IMR-90 (cell line): ENCODE data around the gene RFX3. TPM values are rescaled to one million over a fixed set of nuclear protein-coding genes. Genes with fewer than 3 reads are reported as not detected.

Experiments used
- ATAC-seq: fragments of 200-7000 bp; cut with Tn5 transposase; 2 replicates; pipeline ENCODE4 v1.9.1; 2020; ENCODE audit warnings: low read depth, mild to moderate bottlenecking, moderate library complexity
- BruUV-seq: library from RNA; stranded (reverse); fragments of 400-500 nt; replicated peaks from 2 replicates; lab custom pipeline; 2021; lab: Mats Ljungman, UMichigan
- CTCF ChIA-PET: fragments of 300-600 bp; formaldehyde crosslinking; extraction: SDS; loops from one replicate; lab custom pipeline; 2021; ENCODE audit warnings: antibody characterized with exemption; lab: Yijun Ruan, JAX
- POLR2A ChIA-PET: fragments of 300-600 bp; sonication (Branson Sonifier 250); formaldehyde crosslinking; loops from one replicate; lab custom pipeline; 2022; ENCODE audit warnings: antibody characterized with exemption; ENCODE audit not compliant: unreplicated experiment; lab: Charles Lee
- DNase-seq: peaks from one replicate; pipeline ENCODE4 v3.0.0; 2013
- H2AFZ ChIP-seq: replicated peaks from 2 replicates; pipeline ENCODE3; 2013; ENCODE audit warnings: low read length, mild to moderate bottlenecking; ENCODE audit not compliant: poor library complexity
- H2AK5ac ChIP-seq: 2 replicates; pipeline ENCODE4 v1.6.1; 2013; ENCODE audit warnings: low read depth, low read length, inconsistent platforms
- H2AK9ac ChIP-seq: replicated peaks from 2 replicates; pipeline ENCODE3; 2013; ENCODE audit warnings: mild to moderate bottlenecking, low read depth, low read length, moderate library complexity; ENCODE audit not compliant: poor library complexity
- H2BK120ac ChIP-seq: 2 replicates; pipeline ENCODE4 v1.6.1; 2013; ENCODE audit warnings: low read depth, low read length, inconsistent platforms
- H2BK15ac ChIP-seq: 3 replicates; pipeline ENCODE4 v1.6.1; 2013; ENCODE audit warnings: low read depth, low read length, inconsistent platforms
- H2BK20ac ChIP-seq: 2 replicates; pipeline ENCODE4 v1.6.1; 2013; ENCODE audit warnings: low read depth, mild to moderate bottlenecking, inconsistent platforms, low read length, moderate library complexity
- H2BK5ac ChIP-seq: 2 replicates; pipeline ENCODE4 v1.6.1; 2013; ENCODE audit warnings: mild to moderate bottlenecking, low read depth, low read length, inconsistent platforms; ENCODE audit not compliant: poor library complexity, severe bottlenecking
- H3K14ac ChIP-seq: replicated peaks from 2 replicates; pipeline ENCODE4 v1.6.1; 2013; ENCODE audit warnings: low read depth, low read length, inconsistent platforms
- H3K18ac ChIP-seq: 2 replicates; pipeline ENCODE4 v1.6.1; 2013; ENCODE audit warnings: low read depth, low read length, control low read depth
- H3K23ac ChIP-seq: 2 replicates; pipeline ENCODE4 v1.6.1; 2013; ENCODE audit warnings: low read depth, low read length, inconsistent platforms
- H3K27ac ChIP-seq: 2 replicates; pipeline ENCODE4 v1.5.1; 2013; ENCODE audit warnings: mild to moderate bottlenecking, control low read depth, low read length; ENCODE audit not compliant: insufficient read depth
- H3K27me3 ChIP-seq: 2 replicates; pipeline ENCODE4 v1.6.1; 2013; ENCODE audit warnings: low read length; ENCODE audit not compliant: control insufficient read depth, insufficient read depth
- H3K36me3 ChIP-seq: 2 replicates; pipeline ENCODE4 v1.6.1; 2013; ENCODE audit warnings: low read length, mixed read lengths; ENCODE audit not compliant: control insufficient read depth, insufficient read depth
- H3K4ac ChIP-seq: 2 replicates; pipeline ENCODE4 v1.6.1; 2013; ENCODE audit warnings: low read depth, low read length, inconsistent platforms
- H3K4me1 ChIP-seq: 2 replicates; pipeline ENCODE4 v1.6.1; 2013; ENCODE audit warnings: low read length, mixed read lengths; ENCODE audit not compliant: control insufficient read depth, insufficient read depth
- H3K4me2 ChIP-seq: 2 replicates; pipeline ENCODE4 v1.6.1; 2013; ENCODE audit warnings: low read depth, mild to moderate bottlenecking, control low read depth, low read length, moderate library complexity
- H3K4me3 ChIP-seq: 2 replicates; pipeline ENCODE4 v1.5.1; 2013; ENCODE audit warnings: low read depth, mild to moderate bottlenecking, control low read depth, low read length, moderate library complexity; ENCODE audit not compliant: insufficient read depth
- H3K56ac ChIP-seq: 2 replicates; pipeline ENCODE4 v1.6.1; 2013; ENCODE audit warnings: low read length, inconsistent platforms; ENCODE audit not compliant: insufficient read depth; ENCODE audit errors: extremely low read depth
- H3K79me1 ChIP-seq, 2 experiments: 2 replicates each; pipeline ENCODE4 v1.6.1; 2013; ENCODE audit warnings: low read length in 2 of 2, inconsistent platforms in 1 of 2, low read depth in 1 of 2
- H3K9ac ChIP-seq: 2 replicates; pipeline ENCODE4 v1.6.1; 2013; ENCODE audit warnings: low read depth, low read length, control low read depth
- H3K9me1 ChIP-seq: 2 replicates; pipeline ENCODE4 v1.6.1; 2013; ENCODE audit warnings: low read length, inconsistent platforms; ENCODE audit not compliant: insufficient read depth
- H3K9me3 ChIP-seq: 2 replicates; pipeline ENCODE4 v1.6.1; 2013; ENCODE audit warnings: low read length; ENCODE audit not compliant: control insufficient read depth, insufficient read depth
- H4K20me1 ChIP-seq: 2 replicates; pipeline ENCODE4 v1.6.1; 2013; ENCODE audit warnings: low read length, inconsistent platforms; ENCODE audit not compliant: insufficient read depth
- H4K5ac ChIP-seq: 2 replicates; pipeline ENCODE4 v1.6.1; 2013; ENCODE audit warnings: mild to moderate bottlenecking, low read depth, low read length, control low read depth
- H4K8ac ChIP-seq, 2 experiments: 2 replicates each; pipeline ENCODE4 v1.6.1; 2013; ENCODE audit warnings: low read depth in 2 of 2, low read length in 2 of 2, control low read depth in 1 of 2, inconsistent platforms in 1 of 2
- H4K91ac ChIP-seq: 2 replicates; pipeline ENCODE4 v1.6.1; 2013; ENCODE audit warnings: low read depth, low read length, inconsistent platforms; ENCODE audit not compliant: insufficient read depth
- BHLHE40 ChIP-seq: fragments of 150-350 bp; IDR thresholded peaks from 2 replicates; pipeline ENCODE4 v1.6.1; 2016; ENCODE audit warnings: mild to moderate bottlenecking, low read depth, low read length
- CEBPB ChIP-seq: IDR thresholded peaks from 2 replicates; pipeline ENCODE4 v1.6.1; 2012; ENCODE audit warnings: low read depth, low read length, improper control_type of control experiment
- CHD1 ChIP-seq: IDR thresholded peaks from 2 replicates; pipeline ENCODE4 v1.6.1; 2012; ENCODE audit warnings: low read depth, low read length, improper control_type of control experiment
- CTCF ChIP-seq: conservative IDR thresholded peaks from 2 replicates; pipeline ENCODE4 v1.5.1; 2012; ENCODE audit warnings: mild to moderate bottlenecking, low read depth, low read length, improper control_type of control experiment
- ELK1 ChIP-seq: fragments of 150-350 bp; IDR thresholded peaks from 2 replicates; pipeline ENCODE4 v1.6.1; 2016; ENCODE audit warnings: low read depth, mild to moderate bottlenecking, low read length, moderate library complexity, borderline replicate concordance
- FOS ChIP-seq: fragments of 150-350 bp; IDR thresholded peaks from 2 replicates; pipeline ENCODE4 v1.6.1; 2016; ENCODE audit warnings: low read depth, low read length
- MAFK ChIP-seq: IDR thresholded peaks from 2 replicates; pipeline ENCODE4 v1.6.1; 2012; ENCODE audit warnings: low read depth, low read length, improper control_type of control experiment
- MAZ ChIP-seq: IDR thresholded peaks from 2 replicates; pipeline ENCODE4 v1.6.1; 2012; ENCODE audit warnings: low read depth, mild to moderate bottlenecking, low read length, improper control_type of control experiment, moderate library complexity, borderline replicate concordance
- MXI1 ChIP-seq: IDR thresholded peaks from 2 replicates; pipeline ENCODE4 v1.6.1; 2012; ENCODE audit warnings: low read depth, mild to moderate bottlenecking, low read length, moderate library complexity, borderline replicate concordance
- NFE2L2 ChIP-seq: fragments of 150-350 bp; IDR thresholded peaks from 2 replicates; pipeline ENCODE4 v1.6.1; 2016; ENCODE audit warnings: low read depth, mild to moderate bottlenecking, low read length
- POLR2A ChIP-seq: IDR thresholded peaks from 2 replicates; pipeline ENCODE4 v1.6.1; 2012; ENCODE audit warnings: mild to moderate bottlenecking, low read depth, low read length
- RAD21 ChIP-seq: IDR thresholded peaks from 2 replicates; pipeline ENCODE4 v1.6.1; 2012; ENCODE audit warnings: low read length, improper control_type of control experiment
- RCOR1 ChIP-seq: IDR thresholded peaks from 2 replicates; pipeline ENCODE4 v1.6.1; 2012; ENCODE audit warnings: mild to moderate bottlenecking, low read length, improper control_type of control experiment; ENCODE audit not compliant: insufficient replicate concordance
- RFX5 ChIP-seq: IDR thresholded peaks from 2 replicates; pipeline ENCODE4 v1.8.0; 2012; ENCODE audit warnings: low read depth, mild to moderate bottlenecking, low read length, moderate library complexity
- SMC3 ChIP-seq: fragments of 150-350 bp; IDR thresholded peaks from 2 replicates; pipeline ENCODE4 v1.6.1; 2016; ENCODE audit warnings: low read depth, mild to moderate bottlenecking, antibody characterized with exemption, low read length, moderate library complexity
- WGBS, 2 experiments: methylation state at CpG; one replicate each; pipeline versions ENCODE4 v1.1.5 to v1.1.7; 2013; ENCODE audit warnings: missing lambda C conversion rate in 2 of 2; ENCODE audit not compliant: insufficient read length in 1 of 2; ENCODE audit errors: extremely low coverage in 2 of 2; 5-methylcytosine and 5-hydroxymethylcytosine counted together
- dilution Hi-C: fragments of 300-500 bp; cut with HindIII; formaldehyde crosslinking; loops from one replicate; pipeline ENCODE4 v1.14.3; 2018; ENCODE audit warnings: low sequenced_read_pairs; ENCODE audit not compliant: unreplicated experiment
- in situ Hi-C: fragments of 300-500 bp; cut with MboI; formaldehyde crosslinking; loops from 3 replicates; pipeline ENCODE4 v1.14.3; 2019; ENCODE audit warnings: low sequenced_read_pairs, inconsistent platforms, mixed read lengths
- intact Hi-C: fragments of 100-400 bp; cut with micrococcal nuclease; formaldehyde crosslinking; loops from 2 replicates; pipeline ENCODE4 v1.10.0; 2022
- polyA plus RNA-seq, 3 experiments: library from polyadenylated mRNA; depleted of rRNA; stranded (reverse); fragments of >200 nt; gene quantifications; 2 replicates each; pipeline ENCODE4 v1.2.3, GENCODE V29; 2012; ENCODE audit warnings: low replicate concordance in 1 of 3
- total RNA-seq: library from RNA; depleted of rRNA; stranded (reverse); fragments of >200 nt; gene quantifications from 2 replicates; pipeline ENCODE4 v1.2.3, GENCODE V29; 2012
- TF ChIP-seq, protein P1 (sequence below): fragments of 150-350 bp; IDR thresholded peaks from 2 replicates; pipeline ENCODE4 v1.6.1; 2017; ENCODE audit warnings: mild to moderate bottlenecking, antibody characterized with exemption, low read length, low read depth

Gene RFX3
- total and polyA plus RNA-seq, 2 of the 4 experiments (the other 2 are of a cell fraction), result 1.7 to 2.7 TPM

GRCh38 chr9:3215658-3216057, 310.1 kb downstream of the RFX3 start:
- no peaks in the 10 kb centered on the region for H3K36me3 ChIP-seq
- no peak overlapping the region for H3K18ac ChIP-seq
- H4K91ac ChIP-seq, result no peak overlapping the region
- no peaks in the 10 kb centered on the region for H3K79me1 ChIP-seq
- ATAC-seq (no peak), DNase-seq (no peak)
- dilution Hi-C loops, result no loop called here
- H3K27ac ChIP-seq, result no peak overlapping the region
- CTCF ChIA-PET, result no interaction called here
- H2BK15ac ChIP-seq, result no peak overlapping the region
- H3K4me3 ChIP-seq, result no peak overlapping the region
- no peak overlapping the region for H3K56ac ChIP-seq
- no peak overlapping the region for H3K9ac ChIP-seq
- no peak overlapping the region for H2AFZ ChIP-seq
- H2BK120ac ChIP-seq, result no peak overlapping the region
- TF ChIP-seq, protein P1, sequence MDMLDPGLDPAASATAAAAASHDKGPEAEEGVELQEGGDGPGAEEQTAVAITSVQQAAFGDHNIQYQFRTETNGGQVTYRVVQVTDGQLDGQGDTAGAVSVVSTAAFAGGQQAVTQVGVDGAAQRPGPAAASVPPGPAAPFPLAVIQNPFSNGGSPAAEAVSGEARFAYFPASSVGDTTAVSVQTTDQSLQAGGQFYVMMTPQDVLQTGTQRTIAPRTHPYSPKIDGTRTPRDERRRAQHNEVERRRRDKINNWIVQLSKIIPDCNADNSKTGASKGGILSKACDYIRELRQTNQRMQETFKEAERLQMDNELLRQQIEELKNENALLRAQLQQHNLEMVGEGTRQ, result no peak
- TF ChIP-seq MAFK, result no peak
- no peak for TF ChIP-seq POLR2A
- no peak for TF ChIP-seq RCOR1
- TF ChIP-seq RFX5, result no peak
- TF ChIP-seq CEBPB, result no peak
- no peak for TF ChIP-seq MXI1
- no peak for TF ChIP-seq CHD1
- no peak for TF ChIP-seq NFE2L2
- TF ChIP-seq MAZ, result no peak
- TF ChIP-seq BHLHE40, result no peak
- no peak for TF ChIP-seq SMC3
- no peak for TF ChIP-seq FOS
- no peak for TF ChIP-seq RAD21
- TF ChIP-seq CTCF, result no peak
- no peak for TF ChIP-seq ELK1
- H2AK5ac ChIP-seq, result no peak overlapping the region
- WGBS, 2 experiments, result no CpG with 5 or more reads among the region's 1 CpG
- H3K9me3 ChIP-seq, result no peaks in the 10 kb centered on the region
- H2BK20ac ChIP-seq, result no peak overlapping the region
- POLR2A ChIA-PET, result no interaction called here
- H3K23ac ChIP-seq, result no peak overlapping the region
- H4K20me1 ChIP-seq, result no peaks in the 10 kb centered on the region
- no peak overlapping the region for H4K8ac ChIP-seq
- H3K14ac ChIP-seq, result no peak overlapping the region
- H2BK5ac ChIP-seq, result no peak overlapping the region
- H3K4me1 ChIP-seq, result no peaks in the 10 kb centered on the region
- H3K4ac ChIP-seq, result no peak overlapping the region
- intact Hi-C loops, result no loop called here
- no peak overlapping the region for H3K4me2 ChIP-seq
- no TSS peak for BruUV-seq
- in situ Hi-C loops, result no loop called here
- no peaks in the 10 kb centered on the region for H3K27me3 ChIP-seq
- H4K5ac ChIP-seq, result no peak overlapping the region
- peaks cover 2% of the 10 kb centered on the region; the same call in 1 of the 2 replicates for H3K9me1 ChIP-seq
- H2AK9ac ChIP-seq, result no peak overlapping the region
